ENCODE results near the gene SPEN.

The SPEN gene

GRCh38 chr1:15934211-15935055, 86.9 kb downstream of the SPEN start:
- Histone ChIP-seq H3K36me3 (ENCODE audit: insufficient read depth, low read length) (peaks cover 76% of the 10 kb centered on the region), H3K4me2 (ENCODE audit: low read length) (no peak overlapping the region), H3K9ac (ENCODE audit: low read depth, low read length) (no peak overlapping the region), H3K9me3 (replicated peaks; ENCODE audit: low read length) (no peaks in the 10 kb centered on the region), H3K4me3 (ENCODE audit: low read length) (no peak overlapping the region), H3K27me3 (ENCODE audit: control insufficient read depth, insufficient read depth, low read length) (no peaks in the 10 kb centered on the region), H3K4me1 (ENCODE audit: control insufficient read depth, insufficient read depth, low read length) (peaks cover 19% of the 10 kb centered on the region)

GRCh38 chr1:15935056-15935950, 87.8 kb downstream of the SPEN start:
- no peak overlapping the region for H3K4me3 ChIP-seq (ENCODE audit: low read length)
- H3K4me2 ChIP-seq (ENCODE audit: low read length), result no peak overlapping the region
- no peak overlapping the region for H3K9ac ChIP-seq (ENCODE audit: low read depth, low read length)
- H3K9me3 ChIP-seq (replicated peaks; ENCODE audit: low read length), result no peaks in the 10 kb centered on the region
- H3K36me3 ChIP-seq (ENCODE audit: insufficient read depth, low read length), result peaks cover 74% of the 10 kb centered on the region
- peaks cover 24% of the 10 kb centered on the region for H3K4me1 ChIP-seq (ENCODE audit: control insufficient read depth, insufficient read depth, low read length)
- no peaks in the 10 kb centered on the region for H3K27me3 ChIP-seq (ENCODE audit: control insufficient read depth, insufficient read depth, low read length)

DNA sequence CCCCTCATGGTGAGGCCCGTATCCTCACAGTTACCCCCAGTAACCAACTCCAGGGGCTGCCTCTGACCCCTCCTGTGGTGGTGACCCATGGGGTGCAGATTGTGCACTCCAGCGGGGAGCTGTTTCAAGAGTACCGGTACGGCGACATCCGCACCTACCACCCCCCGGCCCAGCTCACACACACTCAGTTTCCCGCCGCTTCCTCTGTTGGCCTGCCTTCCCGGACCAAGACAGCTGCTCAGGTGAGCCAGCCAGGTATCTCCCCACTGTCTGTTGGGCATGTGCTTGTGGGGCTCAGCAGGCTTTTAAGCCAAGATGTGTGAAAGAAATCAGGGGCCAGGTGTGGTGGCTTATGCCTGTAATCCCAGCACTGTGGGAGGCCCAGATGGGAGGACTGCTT, 88.5 kb downstream of the SPEN start:
- H3K9me3 ChIP-seq (replicated peaks; ENCODE audit: low read length), result no peaks in the 10 kb centered on the region
- H3K36me3 ChIP-seq (ENCODE audit: insufficient read depth, low read length), result peaks cover 76% of the 10 kb centered on the region
- no peak overlapping the region for H3K9ac ChIP-seq (ENCODE audit: low read depth, low read length)
- no peak overlapping the region for H3K4me3 ChIP-seq (ENCODE audit: low read length)
- H3K4me2 ChIP-seq (ENCODE audit: low read length), result no peak overlapping the region
- H3K4me1 ChIP-seq (ENCODE audit: control insufficient read depth, insufficient read depth, low read length), result peaks cover 24% of the 10 kb centered on the region
- H3K27me3 ChIP-seq (ENCODE audit: control insufficient read depth, insufficient read depth, low read length), result no peaks in the 10 kb centered on the region

DNA sequence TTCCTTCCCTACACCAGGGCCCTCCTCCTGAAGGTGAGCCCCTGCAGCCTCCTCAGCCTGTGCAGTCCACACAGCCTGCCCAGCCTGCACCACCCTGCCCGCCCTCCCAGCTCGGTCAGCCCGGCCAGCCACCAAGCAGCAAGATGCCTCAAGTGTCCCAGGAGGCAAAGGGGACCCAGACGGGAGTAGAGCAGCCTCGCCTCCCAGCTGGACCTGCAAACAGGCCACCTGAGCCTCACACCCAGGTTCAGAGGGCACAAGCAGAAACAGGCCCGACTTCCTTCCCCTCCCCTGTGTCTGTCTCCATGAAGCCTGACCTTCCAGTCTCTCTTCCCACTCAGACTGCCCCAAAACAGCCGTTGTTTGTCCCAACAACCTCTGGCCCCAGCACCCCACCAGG, 89.6 kb downstream of the SPEN start:
- no peaks in the 10 kb centered on the region for H3K27me3 ChIP-seq (ENCODE audit: control insufficient read depth, insufficient read depth, low read length)
- H3K36me3 ChIP-seq (ENCODE audit: insufficient read depth, low read length), result peaks cover 78% of the 10 kb centered on the region
- H3K4me3 ChIP-seq (ENCODE audit: low read length), result no peak overlapping the region
- no peak overlapping the region for H3K4me2 ChIP-seq (ENCODE audit: low read length)
- peak overlapping the region; percentile 45 for H3K9ac ChIP-seq (ENCODE audit: low read depth, low read length)
- H3K4me1 ChIP-seq (ENCODE audit: control insufficient read depth, insufficient read depth, low read length), result peaks cover 24% of the 10 kb centered on the region
- H3K9me3 ChIP-seq (replicated peaks; ENCODE audit: low read length), result no peaks in the 10 kb centered on the region

- Histone ChIP-seq H3K4me3 (ENCODE audit: low read length) (no peak overlapping the region), H3K27me3 (ENCODE audit: control insufficient read depth, insufficient read depth, low read length) (no peaks in the 10 kb centered on the region), H3K4me2 (ENCODE audit: low read length) (no peak overlapping the region), H3K9ac (ENCODE audit: low read depth, low read length) (peak overlapping the region; percentile 45), H3K36me3 (ENCODE audit: insufficient read depth, low read length) (peaks cover 78% of the 10 kb centered on the region), H3K9me3 (replicated peaks; ENCODE audit: low read length) (no peaks in the 10 kb centered on the region), H3K4me1 (ENCODE audit: control insufficient read depth, insufficient read depth, low read length) (peaks cover 24% of the 10 kb centered on the region)
Observed at GRCh38 chr1:15937706-15938168, 90.2 kb downstream of the SPEN start.

DNA sequence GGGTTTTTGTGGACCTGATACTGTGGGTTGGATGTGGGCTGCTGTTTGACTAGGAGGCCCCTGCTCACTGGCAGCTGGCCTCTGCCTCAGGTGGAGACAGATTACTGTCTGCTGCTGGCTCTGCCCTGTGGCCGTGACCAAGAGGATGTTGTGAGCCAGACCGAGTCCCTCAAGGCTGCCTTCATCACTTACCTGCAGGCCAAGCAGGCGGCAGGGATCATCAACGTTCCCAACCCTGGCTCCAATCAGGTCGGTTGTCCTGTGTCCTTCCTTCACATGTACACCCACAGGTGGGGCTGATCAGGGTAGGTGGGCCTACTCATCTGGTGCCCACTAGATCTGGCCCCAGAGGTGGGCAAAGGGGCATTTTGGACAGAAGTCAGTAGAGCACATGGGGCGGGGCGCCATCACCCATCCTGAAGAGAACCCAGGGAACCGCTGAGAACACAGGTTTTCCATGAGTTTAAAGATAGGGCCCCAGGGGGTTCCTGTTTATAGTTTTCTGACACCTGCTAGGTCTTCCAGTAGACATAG, 91.2 kb downstream of the SPEN start:
- no peak overlapping the region for H3K4me2 ChIP-seq (ENCODE audit: low read length)
- H3K9me3 ChIP-seq (replicated peaks; ENCODE audit: low read length), result no peaks in the 10 kb centered on the region
- H3K36me3 ChIP-seq (ENCODE audit: insufficient read depth, low read length), result peaks cover 78% of the 10 kb centered on the region
- H3K27me3 ChIP-seq (ENCODE audit: control insufficient read depth, insufficient read depth, low read length), result no peaks in the 10 kb centered on the region
- peaks cover 24% of the 10 kb centered on the region for H3K4me1 ChIP-seq (ENCODE audit: control insufficient read depth, insufficient read depth, low read length)
- no peak overlapping the region for H3K9ac ChIP-seq (ENCODE audit: low read depth, low read length)
- H3K4me3 ChIP-seq (ENCODE audit: low read length), result no peak overlapping the region

DNA sequence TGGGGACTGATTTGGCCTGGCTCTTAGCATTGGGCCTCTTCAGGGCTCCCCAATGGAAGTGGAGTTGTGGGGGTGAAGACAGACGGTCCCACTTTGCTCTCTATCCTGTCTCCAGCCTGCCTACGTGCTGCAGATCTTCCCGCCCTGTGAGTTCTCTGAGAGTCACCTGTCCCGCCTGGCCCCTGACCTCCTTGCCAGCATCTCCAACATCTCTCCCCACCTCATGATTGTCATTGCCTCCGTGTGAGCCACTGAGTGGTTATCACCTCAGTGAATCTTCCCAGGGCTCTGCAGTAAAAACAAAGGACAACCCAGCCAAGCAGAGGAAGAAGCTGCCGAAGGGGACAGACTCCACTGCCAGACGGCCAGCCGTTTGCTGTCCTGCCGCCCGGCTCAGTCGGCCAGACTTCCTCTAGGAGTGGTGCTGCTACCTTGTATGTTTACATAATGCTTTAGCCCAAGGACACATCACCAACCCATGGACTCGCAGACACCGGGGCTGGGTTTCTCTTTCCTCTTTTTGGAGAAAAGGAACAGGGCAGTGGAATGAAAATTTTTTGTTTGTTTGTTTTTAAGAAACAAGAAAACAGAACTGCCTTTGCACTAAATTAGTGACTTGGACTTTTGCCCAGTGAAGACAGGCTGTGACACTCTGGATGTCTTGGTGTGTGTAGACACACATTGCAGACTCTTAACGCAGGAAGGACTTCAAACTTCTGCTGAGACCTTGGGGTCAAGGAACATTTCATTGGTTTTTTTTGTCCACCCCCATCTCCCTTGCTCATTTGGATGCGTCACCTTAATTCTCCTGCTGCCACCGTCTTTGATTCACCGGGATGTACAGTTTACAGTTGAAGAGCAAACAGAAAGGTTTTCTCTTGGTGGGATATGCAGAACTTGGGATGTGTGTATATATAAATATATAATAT, 91.9 kb downstream of the SPEN start:
- Histone ChIP-seq H3K4me3 (ENCODE audit: low read length) (no peak overlapping the region), H3K27me3 (ENCODE audit: control insufficient read depth, insufficient read depth, low read length) (no peaks in the 10 kb centered on the region), H3K36me3 (ENCODE audit: insufficient read depth, low read length) (peaks cover 75% of the 10 kb centered on the region), H3K9ac (ENCODE audit: low read depth, low read length) (no peak overlapping the region), H3K9me3 (replicated peaks; ENCODE audit: low read length) (no peaks in the 10 kb centered on the region), H3K4me2 (ENCODE audit: low read length) (peak overlapping the region; percentile 42), H3K4me1 (ENCODE audit: control insufficient read depth, insufficient read depth, low read length) (peaks cover 24% of the 10 kb centered on the region)

GRCh38 chr1:15940110-15941043, 92.9 kb downstream of the SPEN start:
- H3K9ac ChIP-seq (ENCODE audit: low read depth, low read length), result no peak overlapping the region
- no peak overlapping the region for H3K4me3 ChIP-seq (ENCODE audit: low read length)
- H3K27me3 ChIP-seq (ENCODE audit: control insufficient read depth, insufficient read depth, low read length), result no peaks in the 10 kb centered on the region
- H3K36me3 ChIP-seq (ENCODE audit: insufficient read depth, low read length), result peaks cover 75% of the 10 kb centered on the region
- H3K4me1 ChIP-seq (ENCODE audit: control insufficient read depth, insufficient read depth, low read length), result peaks cover 24% of the 10 kb centered on the region
- no peak overlapping the region for H3K4me2 ChIP-seq (ENCODE audit: low read length)
- H3K9me3 ChIP-seq (replicated peaks; ENCODE audit: low read length), result no peaks in the 10 kb centered on the region

DNA sequence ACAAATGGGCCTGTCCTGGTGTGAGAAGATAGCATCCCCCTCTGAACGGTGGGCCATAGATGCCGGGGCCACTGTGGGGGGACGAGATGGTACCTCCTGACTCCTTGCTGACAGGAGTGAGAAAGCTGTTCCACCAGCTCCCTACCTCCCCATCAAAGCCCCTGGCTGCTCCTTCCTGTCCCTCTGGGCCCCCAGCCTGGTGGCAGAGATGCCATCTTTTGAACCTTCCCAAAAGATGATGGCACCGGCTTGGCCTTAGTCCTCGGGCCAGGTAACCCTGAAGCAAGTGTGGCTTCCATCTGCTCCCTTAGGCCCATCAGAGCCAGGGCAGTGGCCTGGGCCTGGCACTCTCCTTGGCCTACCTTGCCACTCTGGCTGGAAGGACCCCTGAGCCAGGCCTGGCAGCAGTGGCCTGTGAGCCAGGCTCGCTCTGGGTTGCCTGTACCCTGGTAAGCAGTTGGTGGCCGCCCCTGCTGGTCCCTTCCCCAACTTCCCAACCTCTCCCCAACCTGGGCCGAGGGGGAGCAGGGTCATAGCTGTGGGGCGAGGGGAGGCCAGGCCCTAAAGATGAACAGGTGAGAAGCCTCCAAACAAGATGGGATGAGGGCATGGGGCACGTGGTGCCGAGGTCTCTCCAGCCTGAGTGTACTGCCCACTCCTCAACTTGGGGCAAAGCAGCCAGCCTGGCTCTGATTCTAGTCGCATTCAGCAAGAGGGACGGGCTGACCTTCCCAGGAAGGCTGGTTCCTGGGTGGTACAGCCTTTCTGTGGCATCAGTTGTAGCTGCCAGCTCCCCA, 93.7 kb downstream of the SPEN start:
- Histone ChIP-seq H3K4me3 (ENCODE audit: low read length) (no peak overlapping the region), H3K36me3 (ENCODE audit: insufficient read depth, low read length) (peaks cover 81% of the 10 kb centered on the region), H3K4me1 (ENCODE audit: control insufficient read depth, insufficient read depth, low read length) (peaks cover 24% of the 10 kb centered on the region), H3K27me3 (ENCODE audit: control insufficient read depth, insufficient read depth, low read length) (no peaks in the 10 kb centered on the region), H3K9me3 (replicated peaks; ENCODE audit: low read length) (no peaks in the 10 kb centered on the region), H3K9ac (ENCODE audit: low read depth, low read length) (no peak overlapping the region), H3K4me2 (ENCODE audit: low read length) (no peak overlapping the region)
